Stimulated activated CD8-positive, alpha-beta memory T cell treated with anti-CD3 and anti-CD28 coated beads, Interleukin-12 subunit alpha, Interleukin-12 subunit beta, amount 100 ng/mL, for 1 hour (primary cell): ENCODE results near the gene MCHR1.

Source experiments
- DNase-seq: peaks from one replicate; pipeline ENCODE4 v3.0.0-alpha.2; 2020; ENCODE audit warnings: low read depth

MCHR1 gene

DNA sequence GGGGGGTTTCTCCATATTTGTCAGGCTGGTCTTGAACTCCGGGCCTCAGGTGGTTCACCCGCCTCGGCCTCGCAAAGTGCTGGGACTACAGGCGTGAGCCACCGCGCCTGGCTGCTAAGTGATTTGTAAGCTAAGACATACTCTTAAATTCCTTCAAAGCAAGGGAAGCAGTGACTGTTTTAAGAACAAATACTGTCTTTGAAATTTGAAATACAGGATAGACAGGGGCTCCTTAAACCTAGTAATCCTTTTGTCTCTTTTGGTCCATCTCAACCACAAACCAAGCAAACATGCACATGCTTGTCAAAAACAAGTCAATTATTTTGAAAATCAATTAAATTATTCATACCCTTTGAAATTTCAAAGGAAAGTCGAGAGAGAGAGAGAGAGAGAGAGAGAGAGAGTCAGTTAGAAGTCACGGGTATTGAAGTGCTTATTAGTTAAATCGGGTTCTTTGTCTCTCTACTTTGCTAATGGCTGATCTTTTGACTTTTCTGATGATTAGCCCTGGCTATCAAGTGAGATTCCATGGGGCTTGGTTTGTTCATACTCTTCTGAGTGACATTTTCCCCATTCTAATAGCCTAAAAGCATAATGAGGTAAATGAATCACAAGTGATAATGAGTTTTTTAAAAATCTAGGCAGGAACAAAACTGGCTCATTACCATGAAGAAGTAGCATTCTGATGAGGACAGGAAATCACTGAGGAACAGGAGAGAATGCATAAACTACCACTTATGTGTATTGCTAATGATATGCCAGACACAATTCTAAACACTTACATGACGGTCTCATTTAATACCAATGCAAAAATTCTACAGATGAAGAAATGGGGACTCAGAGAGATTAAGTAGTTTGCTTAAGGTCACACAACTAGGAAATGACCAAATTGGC is 48.0 kb downstream of the MCHR1 start:
- no peak for DNase-seq

DNA sequence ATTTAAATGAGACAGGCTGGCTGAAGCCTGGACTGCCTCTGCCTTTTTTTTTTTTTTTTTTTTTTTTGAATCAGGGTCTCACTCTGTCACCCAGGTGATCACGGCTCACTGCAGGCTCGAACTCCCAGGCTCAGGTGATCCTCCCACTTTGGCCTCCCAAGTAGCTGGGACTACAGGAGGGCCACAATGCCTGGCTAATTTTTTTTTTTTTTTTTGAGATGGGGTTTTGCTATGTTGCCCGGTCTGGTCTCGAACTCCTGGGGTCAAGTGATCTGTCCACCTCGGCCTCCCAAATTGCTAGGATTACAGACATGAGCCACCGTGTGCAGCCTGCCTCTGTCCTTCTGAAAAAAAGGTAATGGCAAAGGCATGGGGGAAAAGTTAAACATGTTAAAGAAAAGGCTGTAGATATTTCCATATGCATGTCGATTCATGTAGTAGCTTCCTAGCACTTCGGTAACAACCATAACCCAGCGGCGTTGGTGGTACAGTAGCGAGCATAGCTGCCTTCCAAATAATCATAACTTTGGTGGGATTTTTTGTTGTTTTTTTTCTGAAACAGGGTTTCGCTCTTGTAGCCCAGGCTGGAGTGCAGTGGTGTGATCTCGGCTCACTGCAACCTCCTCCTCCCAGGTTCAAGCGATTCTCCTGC is 48.8 kb downstream of the MCHR1 start:
- no peak for DNase-seq

DNA sequence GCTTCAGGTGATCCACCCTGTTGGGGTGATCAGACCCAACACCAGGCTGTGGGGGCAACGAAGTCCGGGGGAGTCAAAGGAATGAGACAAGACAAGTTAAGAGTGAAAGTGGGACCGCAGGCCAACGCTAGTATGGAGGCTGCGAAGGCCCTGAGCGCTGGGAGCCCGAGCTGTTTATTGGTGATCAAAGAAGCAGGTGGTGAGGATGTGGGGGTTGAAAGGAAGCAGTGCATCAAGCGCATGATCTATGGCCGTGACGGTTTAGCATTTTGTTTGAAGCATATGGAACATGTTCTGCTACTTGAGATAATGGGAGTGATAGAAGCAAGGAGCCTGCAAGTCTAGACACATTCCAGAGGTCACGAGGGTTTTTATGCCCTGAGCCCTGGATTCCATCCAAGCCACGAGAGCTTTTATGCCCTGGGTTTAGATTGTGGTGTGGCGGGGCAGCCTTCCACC is 49.5 kb downstream of the MCHR1 start:
- peak; percentile 46 for DNase-seq

DNA sequence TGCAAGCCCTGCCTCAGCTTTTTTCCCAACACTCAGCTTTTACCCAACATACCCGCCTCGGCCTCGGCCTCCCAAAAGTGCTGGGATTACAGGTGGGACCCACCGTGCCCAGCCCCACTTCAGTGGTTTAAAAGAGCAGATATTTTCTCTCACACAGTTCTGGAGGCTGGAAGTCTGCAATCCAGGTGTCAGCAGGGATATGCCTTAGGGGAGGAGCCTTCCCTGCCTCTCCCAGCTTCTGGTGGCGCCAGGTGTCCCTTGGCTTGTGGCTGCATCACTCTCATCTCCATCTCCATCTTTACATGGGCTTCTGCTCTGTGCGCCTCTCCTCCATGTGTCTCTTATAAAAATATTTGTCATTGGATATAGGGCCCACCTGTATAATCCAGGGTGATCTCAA is 50.0 kb downstream of the MCHR1 start:
- no peak for DNase-seq
